ENCODE measurements around the gene CNTLN.
"Not testable (repeated sequence)": the region's sequence is repeated elsewhere in the genome, so short reads cannot be mapped to it uniquely, and the experiment has no call there.

Gene CNTLN

GRCh38 chr9:17436854-17437253 lies 302.0 kb downstream of the CNTLN start:
- H3K27me3 ChIP-seq (ENCODE audit: insufficient read depth, poor library complexity, severe bottlenecking), result no peaks in the 10 kb centered on the region
- TF ChIP-seq REST (IDR thresholded peaks at IDR 0.05; ENCODE audit: insufficient replicate concordance, low read depth) (no peak), GABPA (IDR thresholded peaks at IDR 0.05; ENCODE audit: low read depth) (no peak), CTCF (IDR thresholded peaks at IDR 0.05; ENCODE audit: insufficient read depth, low read length) (no peak), SPI1 (IDR thresholded peaks at IDR 0.05; ENCODE audit: borderline replicate concordance, low read depth) (no peak), POLR2AphosphoS5 (IDR thresholded peaks at IDR 0.05; ENCODE audit: low read depth) (no peak)
- H3K4me3 ChIP-seq (replicated peaks; ENCODE audit: insufficient read depth, low read length), result no peak overlapping the region
- no peak overlapping the region for H3K27ac ChIP-seq (replicated peaks)
- DNase-seq (ENCODE audit: low read depth in 1 of 2, low spot score in 1 of 2), result no peak

- no peaks in the 10 kb centered on the region for H3K27me3 ChIP-seq (ENCODE audit: insufficient read depth, poor library complexity, severe bottlenecking)
- no peak for TF ChIP-seq CTCF (IDR thresholded peaks at IDR 0.05; ENCODE audit: insufficient read depth, low read length)
- TF ChIP-seq POLR2AphosphoS5 (IDR thresholded peaks at IDR 0.05; ENCODE audit: low read depth), result no peak
- no peak for TF ChIP-seq GABPA (IDR thresholded peaks at IDR 0.05; ENCODE audit: low read depth)
- TF ChIP-seq REST (IDR thresholded peaks at IDR 0.05; ENCODE audit: insufficient replicate concordance, low read depth), result no peak
- TF ChIP-seq SPI1 (IDR thresholded peaks at IDR 0.05; ENCODE audit: borderline replicate concordance, low read depth), result no peak
- H3K4me3 ChIP-seq (replicated peaks; ENCODE audit: insufficient read depth, low read length), result no peak overlapping the region
- DNase-seq (ENCODE audit: low read depth in 1 of 2, low spot score in 1 of 2), result no peak
- no peak overlapping the region for H3K27ac ChIP-seq (replicated peaks)
Measured at GRCh38 chr9:17437813-17438212, 303.0 kb downstream of the CNTLN start.

- H3K27ac ChIP-seq (replicated peaks); H3K27me3 ChIP-seq (ENCODE audit: insufficient read depth, poor library complexity, severe bottlenecking); H3K4me3 ChIP-seq (replicated peaks; ENCODE audit: insufficient read depth, low read length); DNase-seq (ENCODE audit: low read depth in 1 of 2, low spot score in 1 of 2): not testable (repeated sequence)
Measured at GRCh38 chr9:17445126-17445525, 310.3 kb downstream of the CNTLN start.

GRCh38 chr9:17453751-17454150 lies 318.9 kb downstream of the CNTLN start:
- no peak overlapping the region for H3K4me3 ChIP-seq (replicated peaks; ENCODE audit: insufficient read depth, low read length)

More at GRCh38 chr9:17453751-17454150, 318.9 kb downstream of the CNTLN start:
- Histone ChIP-seq H3K27me3 (ENCODE audit: insufficient read depth, poor library complexity, severe bottlenecking) (no peaks in the 10 kb centered on the region), H3K27ac (replicated peaks) (no peak overlapping the region)
- DNase-seq (ENCODE audit: low read depth in 1 of 2, low spot score in 1 of 2), result no peak
- no peak for TF ChIP-seq POLR2AphosphoS5 (IDR thresholded peaks at IDR 0.05; ENCODE audit: low read depth)
- TF ChIP-seq REST (IDR thresholded peaks at IDR 0.05; ENCODE audit: insufficient replicate concordance, low read depth), result no peak
- no peak for TF ChIP-seq CTCF (IDR thresholded peaks at IDR 0.05; ENCODE audit: insufficient read depth, low read length)
- no peak for TF ChIP-seq SPI1 (IDR thresholded peaks at IDR 0.05; ENCODE audit: borderline replicate concordance, low read depth)
- no peak for TF ChIP-seq GABPA (IDR thresholded peaks at IDR 0.05; ENCODE audit: low read depth)
